ENCODE data around the gene CHMP2B. TPM values are rescaled to one million over a fixed set of nuclear protein-coding genes. Genes with fewer than 3 reads are reported as not detected.

CHMP2B gene
- total RNA-seq, 1 donor from 2014 or later: 54.0 TPM

Other genes starting within 250 kb of the CHMP2B start
- gene VGLL3, start 236.2 kb upstream of the CHMP2B start, total RNA-seq: 39.2 TPM
- gene POU1F1, start 49.3 kb downstream of the CHMP2B start, total RNA-seq: not detected